Kidney (tissue), 14 donors: ENCODE measurements around the gene PREP. TPM values are rescaled to one million over a fixed set of nuclear protein-coding genes. Genes with fewer than 3 reads are reported as not detected.

Source experiments
- DNase-seq, 5 donors: peaks; one replicate each; pipeline ENCODE4 v3.0.0-alpha.2; 2013 to 2020
- FAIRE-seq: peaks from 2 replicates; lab custom pipeline; 2012; peaks lifted over from hg19 to GRCh38; lab: Jason Lieb, UNC
- H3K27ac ChIP-seq, 2 donors: one replicate each; pipeline ENCODE4 v1.7.0; 2013; ENCODE audit warnings: low read depth in 2 of 2, low read length in 2 of 2, inconsistent platforms in 1 of 2
- H3K27me3 ChIP-seq: one replicate; pipeline ENCODE4 v1.7.1; 2013; ENCODE audit warnings: low read length, inconsistent platforms; ENCODE audit not compliant: control insufficient read depth, insufficient read depth
- H3K36me3 ChIP-seq, 3 donors: one replicate each; pipeline versions ENCODE4 v1.7.0 to v1.7.1; 2013; ENCODE audit warnings: low read length in 3 of 3, control low read depth in 1 of 3, inconsistent platforms in 1 of 3; ENCODE audit not compliant: insufficient read depth in 3 of 3, control insufficient read depth in 2 of 3
- H3K4me1 ChIP-seq, 3 donors: one replicate each; pipeline versions ENCODE4 v1.7.0 to v1.7.1; 2013; ENCODE audit warnings: low read length in 3 of 3, inconsistent platforms in 1 of 3, low read depth in 1 of 3; ENCODE audit not compliant: control insufficient read depth in 2 of 3, insufficient read depth in 2 of 3
- H3K4me3 ChIP-seq, 3 donors: one replicate each; pipeline versions ENCODE4 v1.7.0 to v1.8.1; 2013; ENCODE audit warnings: low read length in 3 of 3, control low read depth in 1 of 3, inconsistent platforms in 1 of 3
- H3K9ac ChIP-seq, 3 donors: one replicate each; pipeline versions ENCODE4 v1.7.0 to v1.7.1; 2013; ENCODE audit warnings: low read length in 3 of 3, control low read depth in 1 of 3, inconsistent platforms in 1 of 3
- H3K9me3 ChIP-seq, 3 donors: one replicate each; pipeline versions ENCODE4 v1.7.0 to v1.7.1; 2013; ENCODE audit warnings: low read length in 3 of 3, control low read depth in 1 of 3, inconsistent platforms in 1 of 3; ENCODE audit not compliant: control insufficient read depth in 2 of 3, insufficient read depth in 1 of 3
- CTCF ChIP-seq: IDR thresholded peaks from 3 replicates; pipeline ENCODE4 v1.5.1; 2012; ENCODE audit warnings: mild to moderate bottlenecking, moderate library complexity, borderline replicate concordance; ENCODE audit not compliant: insufficient read depth; ENCODE audit errors: extremely low read depth
- intact Hi-C: fragments of 100-400 bp; cut with DNase I; formaldehyde crosslinking; loops from one replicate; pipeline ENCODE4 v1.11.1; 2022
- polyA plus RNA-seq: library from polyadenylated mRNA; stranded (reverse); fragments of 350-450 nt; fragmentation: Illumina TruSeq; extraction: RNeasy Lipid Tissue Mini Kit (QIAGEN cat#74804); gene quantifications from one replicate; pipeline ENCODE4 v1.2.3, GENCODE V29; 2014; ENCODE audit warnings: low read depth, low replicate concordance; ENCODE audit not compliant: insufficient read depth
- total RNA-seq: library from RNA; stranded (reverse); fragmentation: NEBNext Ultra II Directional; extraction: Animal tissue kit (Norgen Biotek cat#: 25700); gene quantifications from one replicate; pipeline ENCODE4 v1.2.1, GENCODE V29; 2021
- donor health status: control.
- donor health status: control.
- donor health status: control.
- donor health status: control.
- donor health status: control.
- donor health status: DM: yes; HTN: yes; CAD: no.
- donor health status: Normal renal cell carcinoma (clear cell type).

PREP gene
- total and polyA plus RNA-seq, 2 donors from 2014 or later, result 13.4 to 20.1 TPM

GRCh38 chr6:105256619-105257018, 146.3 kb downstream of the PREP start:
- Histone ChIP-seq H3K27ac (no peak overlapping the region), H3K4me1 (no peaks in the 10 kb centered on the region), H3K36me3 (no peaks in the 10 kb centered on the region), H3K9me3 (no peaks in the 10 kb centered on the region), H3K4me3 (no peak overlapping the region), H3K9ac (no peak overlapping the region), H3K27me3 (no peaks in the 10 kb centered on the region)
- DNase-seq (no peak), FAIRE-seq (no peak)
- no peak for TF ChIP-seq CTCF
- intact Hi-C loops, result no loop called here

- H3K27ac ChIP-seq, result no peak overlapping the region
- no peaks in the 10 kb centered on the region for H3K27me3 ChIP-seq
- no peaks in the 10 kb centered on the region for H3K9me3 ChIP-seq
- FAIRE-seq (no peak), DNase-seq (no peak)
- no peak for TF ChIP-seq CTCF
- H3K36me3 ChIP-seq, result no peaks in the 10 kb centered on the region
- H3K4me1 ChIP-seq, result no peaks in the 10 kb centered on the region
- H3K9ac ChIP-seq, result no peak overlapping the region
- H3K4me3 ChIP-seq, result no peak overlapping the region
- intact Hi-C loops, result no loop called here
Measured at GRCh38 chr6:105253787-105254186, 149.1 kb downstream of the PREP start.

GRCh38 chr6:105251689-105252088, 151.2 kb downstream of the PREP start:
- no peaks in the 10 kb centered on the region for H3K9me3 ChIP-seq
- no peak for FAIRE-seq
- H3K36me3 ChIP-seq, result no peaks in the 10 kb centered on the region
- intact Hi-C loops, result no loop called here
- no peaks in the 10 kb centered on the region for H3K4me1 ChIP-seq
- H3K9ac ChIP-seq, result no peak overlapping the region
- H3K27me3 ChIP-seq, result no peaks in the 10 kb centered on the region
- no peak for DNase-seq
- H3K4me3 ChIP-seq, result no peak overlapping the region
- no peak overlapping the region for H3K27ac ChIP-seq
- TF ChIP-seq CTCF, result no peak

GRCh38 chr6:105250533-105250932, 152.3 kb downstream of the PREP start:
- DNase-seq (no peak), FAIRE-seq (no peak)
- intact Hi-C loops, result no loop called here
- no peaks in the 10 kb centered on the region for H3K27me3 ChIP-seq
- no peaks in the 10 kb centered on the region for H3K36me3 ChIP-seq
- H3K4me3 ChIP-seq, result no peak overlapping the region
- H3K9me3 ChIP-seq, result no peaks in the 10 kb centered on the region
- no peak overlapping the region for H3K27ac ChIP-seq
- no peak overlapping the region for H3K9ac ChIP-seq
- no peaks in the 10 kb centered on the region for H3K4me1 ChIP-seq
- TF ChIP-seq CTCF, result no peak
